Epithelial cell of esophagus (primary cell): ENCODE data around the gene RASGRF2.

Source experiments
- DNase-seq: peaks from one replicate; pipeline ENCODE4 v3.0.0; 2010; ENCODE audit warnings: low read depth
- H3K4me3 ChIP-seq: 2 replicates; pipeline ENCODE4 v1.5.1; 2011; ENCODE audit warnings: mild to moderate bottlenecking, low read length, control low read depth
- TF ChIP-seq, protein P1 (sequence below): IDR thresholded peaks from 2 replicates; pipeline ENCODE4 v1.5.1; 2011; ENCODE audit warnings: low read depth, mild to moderate bottlenecking, low read length, control low read depth, inconsistent platforms; ENCODE audit not compliant: insufficient read depth; ENCODE audit errors: missing control alignments

RASGRF2 gene

DNA sequence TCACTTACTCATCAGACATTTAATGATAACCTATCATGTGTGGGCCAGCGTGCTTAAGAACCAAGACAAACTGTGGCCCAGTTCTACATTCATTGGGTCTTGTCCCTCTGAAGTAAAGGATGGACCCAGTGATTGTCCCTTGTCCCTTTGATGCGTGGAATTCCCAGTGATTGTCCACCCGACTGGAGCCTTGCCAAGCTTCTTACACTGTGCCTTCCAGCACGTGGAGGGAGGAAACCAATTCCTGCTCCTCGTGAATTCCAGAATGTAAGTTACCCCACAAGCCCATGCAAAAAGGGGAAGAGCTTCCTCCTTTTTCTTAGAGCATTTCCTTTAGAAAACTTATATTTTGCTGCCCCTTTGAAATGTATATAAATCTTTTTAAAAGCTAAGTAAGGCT lies 280.8 kb downstream of the RASGRF2 start:
- no peak overlapping the region for H3K4me3 ChIP-seq
- TF ChIP-seq, protein P1, sequence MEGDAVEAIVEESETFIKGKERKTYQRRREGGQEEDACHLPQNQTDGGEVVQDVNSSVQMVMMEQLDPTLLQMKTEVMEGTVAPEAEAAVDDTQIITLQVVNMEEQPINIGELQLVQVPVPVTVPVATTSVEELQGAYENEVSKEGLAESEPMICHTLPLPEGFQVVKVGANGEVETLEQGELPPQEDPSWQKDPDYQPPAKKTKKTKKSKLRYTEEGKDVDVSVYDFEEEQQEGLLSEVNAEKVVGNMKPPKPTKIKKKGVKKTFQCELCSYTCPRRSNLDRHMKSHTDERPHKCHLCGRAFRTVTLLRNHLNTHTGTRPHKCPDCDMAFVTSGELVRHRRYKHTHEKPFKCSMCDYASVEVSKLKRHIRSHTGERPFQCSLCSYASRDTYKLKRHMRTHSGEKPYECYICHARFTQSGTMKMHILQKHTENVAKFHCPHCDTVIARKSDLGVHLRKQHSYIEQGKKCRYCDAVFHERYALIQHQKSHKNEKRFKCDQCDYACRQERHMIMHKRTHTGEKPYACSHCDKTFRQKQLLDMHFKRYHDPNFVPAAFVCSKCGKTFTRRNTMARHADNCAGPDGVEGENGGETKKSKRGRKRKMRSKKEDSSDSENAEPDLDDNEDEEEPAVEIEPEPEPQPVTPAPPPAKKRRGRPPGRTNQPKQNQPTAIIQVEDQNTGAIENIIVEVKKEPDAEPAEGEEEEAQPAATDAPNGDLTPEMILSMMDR = no peak
- DNase-seq = no peak

DNA sequence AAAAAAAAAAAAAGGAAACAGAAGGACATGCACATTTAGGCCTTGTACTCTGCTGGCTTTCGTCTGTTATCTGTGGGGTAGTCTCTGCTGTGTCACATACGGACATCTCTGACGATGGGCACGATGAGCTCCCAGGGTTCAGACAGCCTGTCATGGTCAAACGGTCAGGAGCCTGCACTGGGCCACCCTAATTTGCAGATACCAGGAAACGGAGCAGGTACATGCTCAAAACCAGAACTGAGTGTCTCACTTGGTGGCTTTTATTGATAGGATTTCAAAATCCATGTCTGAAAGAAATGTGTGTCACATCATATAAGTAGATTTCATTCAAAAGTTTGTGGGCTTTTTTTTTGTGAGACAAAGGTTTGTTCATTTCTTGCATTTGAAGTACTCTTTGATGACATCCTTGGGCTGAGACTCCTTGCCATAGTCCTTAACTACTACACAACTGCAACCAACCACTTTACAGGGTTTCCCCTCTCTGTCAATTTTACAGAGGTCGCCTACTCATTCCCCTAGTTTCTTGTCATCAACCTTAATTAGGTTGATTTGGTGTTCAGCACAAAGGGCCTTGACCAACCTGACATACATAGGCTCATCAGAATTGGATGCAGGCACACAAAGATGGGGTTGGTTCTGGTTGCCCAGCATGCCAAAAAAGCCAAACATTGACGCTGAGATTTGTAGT lies 281.9 kb downstream of the RASGRF2 start:
- no peak for DNase-seq

DNA sequence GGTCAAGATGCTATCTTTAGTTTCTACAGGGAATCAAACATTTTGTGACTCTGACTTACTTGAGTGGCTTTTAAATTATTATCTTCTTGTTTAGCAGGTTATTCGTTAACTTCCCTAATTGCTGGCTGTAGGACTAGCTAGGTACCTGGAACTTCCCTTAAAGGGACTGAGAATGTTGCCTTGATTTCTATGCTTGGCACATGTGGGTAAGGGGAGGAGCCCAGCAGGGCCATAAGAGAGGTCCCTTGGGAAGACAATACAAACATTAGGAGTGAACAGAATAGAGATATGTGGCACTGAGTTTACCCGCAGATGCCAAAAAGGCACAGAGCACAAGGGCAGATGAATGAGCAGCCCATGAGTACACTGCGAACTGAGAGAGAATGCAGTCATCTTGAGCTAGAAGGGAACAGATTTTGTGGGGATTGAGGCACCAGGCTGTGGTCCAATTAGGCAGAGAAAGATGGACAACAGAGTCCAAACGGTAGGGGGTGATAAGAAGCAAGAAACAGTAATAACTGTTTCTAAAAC lies 282.8 kb downstream of the RASGRF2 start:
- no peak overlapping the region for H3K4me3 ChIP-seq
- DNase-seq = no peak
- TF ChIP-seq, protein P1 = no peak

More for the DNA sequence above, 281.9 kb downstream of the RASGRF2 start:
- H3K4me3 ChIP-seq = no peak overlapping the region
- TF ChIP-seq, protein P1 = no peak

DNA sequence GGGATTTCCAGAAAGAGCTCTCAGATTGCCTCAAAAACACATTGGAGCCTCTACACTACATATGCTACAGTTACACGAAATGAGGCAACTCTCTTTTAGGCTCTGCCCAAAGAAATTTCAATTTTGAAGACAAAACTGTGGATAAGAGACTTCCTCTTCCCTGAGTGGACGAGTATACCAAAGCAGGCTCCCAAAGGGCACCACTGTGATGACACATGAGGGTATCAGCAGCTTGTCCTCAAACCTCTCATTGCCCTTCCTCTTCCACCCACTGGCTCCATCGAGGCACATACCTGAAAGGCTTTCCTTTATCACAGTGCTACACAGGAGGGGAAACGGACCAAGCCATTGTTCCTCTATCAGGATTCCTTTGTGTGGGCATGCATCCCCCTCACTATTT lies 284.3 kb downstream of the RASGRF2 start:
- H3K4me3 ChIP-seq = no peak overlapping the region
- TF ChIP-seq, protein P1 = no peak
- no peak for DNase-seq

DNA sequence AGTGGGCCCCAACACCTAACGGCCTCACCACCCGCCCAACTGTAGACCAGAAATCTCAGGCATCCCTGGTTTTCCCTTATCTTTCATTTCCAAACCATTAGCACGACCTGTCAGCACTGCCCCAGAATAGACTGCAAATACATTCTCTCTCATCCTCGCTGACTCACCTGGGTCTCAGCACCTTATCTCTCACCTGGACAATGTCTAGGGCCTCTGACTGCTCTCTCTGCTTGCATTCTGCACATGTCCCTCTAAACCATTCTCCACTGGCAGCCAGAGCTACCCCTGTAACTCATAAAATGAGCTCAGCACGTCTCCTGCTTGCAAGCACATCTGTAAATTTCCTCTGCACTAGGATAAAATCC lies 285.7 kb downstream of the RASGRF2 start:
- TF ChIP-seq, protein P1 = no peak
- DNase-seq = peak; percentile 26
- no peak overlapping the region for H3K4me3 ChIP-seq

DNA sequence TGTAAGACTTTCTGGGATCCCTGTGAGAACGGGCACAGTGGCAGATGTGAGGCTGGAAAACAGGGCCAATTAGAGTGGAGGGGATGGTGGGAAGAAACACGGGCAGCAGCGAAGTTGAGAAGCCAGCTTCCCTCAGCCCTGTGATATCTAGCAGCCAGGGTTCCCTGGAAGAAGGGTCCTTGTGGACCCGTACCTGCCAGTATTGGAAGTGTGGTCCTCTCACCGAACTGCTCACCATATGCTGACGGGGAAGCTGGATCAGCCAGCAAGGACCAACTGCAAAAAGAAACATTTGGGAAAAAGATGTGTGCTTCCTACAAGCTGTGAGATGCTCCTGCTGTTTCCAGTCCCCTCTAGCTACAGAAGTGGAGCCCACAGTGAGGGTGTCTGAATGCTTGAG lies 286.5 kb downstream of the RASGRF2 start:
- no peak overlapping the region for H3K4me3 ChIP-seq
- TF ChIP-seq, protein P1 = no peak
- DNase-seq = no peak

DNA sequence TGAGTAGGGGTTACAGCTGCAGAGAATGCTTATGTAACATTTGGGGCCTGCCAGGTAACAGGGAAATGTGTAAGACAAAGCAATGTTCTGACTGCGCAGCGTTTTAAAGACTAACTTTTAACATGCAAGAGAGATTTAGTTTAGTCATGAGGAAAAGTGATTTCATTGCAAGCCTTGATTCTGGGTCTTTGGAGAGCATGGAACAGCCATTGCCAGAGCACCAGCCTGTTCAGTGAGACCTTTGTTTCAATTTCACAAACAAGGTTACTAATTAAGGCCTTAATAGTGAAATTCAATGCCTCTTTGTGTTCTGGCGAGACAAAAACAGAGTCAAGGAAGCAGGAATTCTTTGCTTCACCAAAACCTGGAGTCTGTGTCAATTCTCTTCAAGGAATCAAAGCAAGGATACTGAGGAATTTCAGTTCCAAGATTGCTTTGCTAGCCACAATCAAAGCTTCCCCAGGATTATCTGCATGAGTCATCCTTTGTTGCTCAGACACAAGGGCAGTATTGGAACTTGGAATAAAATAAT lies 287.3 kb downstream of the RASGRF2 start:
- TF ChIP-seq, protein P1 = no peak
- DNase-seq = peak; percentile 53
- no peak overlapping the region for H3K4me3 ChIP-seq
